ENCODE measurements around the gene INTS11. TPM values are rescaled to one million over a fixed set of nuclear protein-coding genes. Genes with fewer than 3 reads are reported as not detected.

INTS11 gene
- total RNA-seq, 1 donor from 2014 or later = 27.1 TPM

Small RNA genes within 50 kb of the gene (small RNA-seq; reads per million reads assigned to genes)
- gene MIR6726 = 0.07 reads per million

Other genes starting within 250 kb of the INTS11 start
- gene C1orf159, start 208.6 kb downstream of the INTS11 start, total RNA-seq = 2.1 TPM
- gene TTLL10, start 150.8 kb downstream of the INTS11 start, total RNA-seq = not detected
- gene TNFRSF18, start 118.1 kb downstream of the INTS11 start, total RNA-seq = 1.6 TPM
- gene TNFRSF4, start 110.5 kb downstream of the INTS11 start, total RNA-seq = 0.52 TPM
- gene SDF4, start 92.7 kb downstream of the INTS11 start, total RNA-seq = 28.2 TPM
- 10.4 TPM for gene B3GALT6, start 92.4 kb downstream of the INTS11 start, total RNA-seq
- gene C1QTNF12, start 77.9 kb downstream of the INTS11 start, total RNA-seq = 1.0 TPM
- 28.7 TPM for gene UBE2J2, start 50.8 kb downstream of the INTS11 start, total RNA-seq
- 0.52 TPM for gene SCNN1D, start 44.2 kb downstream of the INTS11 start, total RNA-seq
- 23.5 TPM for gene ACAP3, start 16.7 kb downstream of the INTS11 start, total RNA-seq
- gene PUSL1, start 16.1 kb downstream of the INTS11 start, total RNA-seq = 4.7 TPM
- gene CPTP, start 142 bp upstream of the INTS11 start, total RNA-seq = 8.4 TPM
- 1.6 TPM for gene TAS1R3, start 6.6 kb upstream of the INTS11 start, total RNA-seq
- 44.9 TPM for gene DVL1, start 24.8 kb upstream of the INTS11 start, total RNA-seq
- 60.0 TPM for gene MXRA8, start 33.9 kb upstream of the INTS11 start, total RNA-seq
- 51.7 TPM for gene AURKAIP1, start 50.5 kb upstream of the INTS11 start, total RNA-seq
- 55.3 TPM for gene CCNL2, start 74.7 kb upstream of the INTS11 start, total RNA-seq
- gene MRPL20, start 82.6 kb upstream of the INTS11 start, total RNA-seq = 75.7 TPM
- 5.7 TPM for gene ANKRD65, start 96.6 kb upstream of the INTS11 start, total RNA-seq
- 11.0 TPM for gene VWA1, start 111.0 kb upstream of the INTS11 start, total RNA-seq
- not detected for gene ATAD3C, start 125.0 kb upstream of the INTS11 start, total RNA-seq
- gene ATAD3B, start 147.1 kb upstream of the INTS11 start, total RNA-seq = 16.7 TPM
- 6.8 TPM for gene ATAD3A, start 187.5 kb upstream of the INTS11 start, total RNA-seq
- 2.1 TPM for gene TMEM240, start 216.0 kb upstream of the INTS11 start, total RNA-seq

All from skeletal muscle tissue (tissue), 2 donors.